GM04504 (cell line): ENCODE data around the gene RNF208.

Experiments
- DNase-seq: peaks from one replicate; pipeline ENCODE4 v3.0.0-alpha.2; 2012; ENCODE audit warnings: low read depth

Gene RNF208

DNA sequence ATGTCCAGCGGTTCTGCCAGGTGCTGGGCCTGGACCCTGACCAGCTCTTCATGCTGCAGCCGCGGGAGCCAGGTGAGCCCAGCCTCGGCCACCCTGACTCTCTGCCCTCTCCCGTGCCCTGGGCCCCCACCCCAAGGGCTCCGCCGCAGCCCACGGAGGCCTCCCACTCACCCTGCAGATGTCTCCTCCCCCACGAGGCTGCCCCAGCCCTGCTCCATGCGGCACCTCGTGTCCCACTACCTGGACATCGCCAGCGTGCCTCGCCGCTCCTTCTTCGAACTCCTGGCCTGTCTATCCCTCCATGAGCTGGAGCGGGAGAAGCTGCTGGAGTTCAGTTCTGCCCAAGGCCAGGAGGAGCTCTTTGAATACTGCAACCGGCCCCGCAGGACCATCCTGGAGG is 7.4 kb downstream of the RNF208 start:
- no peak for DNase-seq

DNA sequence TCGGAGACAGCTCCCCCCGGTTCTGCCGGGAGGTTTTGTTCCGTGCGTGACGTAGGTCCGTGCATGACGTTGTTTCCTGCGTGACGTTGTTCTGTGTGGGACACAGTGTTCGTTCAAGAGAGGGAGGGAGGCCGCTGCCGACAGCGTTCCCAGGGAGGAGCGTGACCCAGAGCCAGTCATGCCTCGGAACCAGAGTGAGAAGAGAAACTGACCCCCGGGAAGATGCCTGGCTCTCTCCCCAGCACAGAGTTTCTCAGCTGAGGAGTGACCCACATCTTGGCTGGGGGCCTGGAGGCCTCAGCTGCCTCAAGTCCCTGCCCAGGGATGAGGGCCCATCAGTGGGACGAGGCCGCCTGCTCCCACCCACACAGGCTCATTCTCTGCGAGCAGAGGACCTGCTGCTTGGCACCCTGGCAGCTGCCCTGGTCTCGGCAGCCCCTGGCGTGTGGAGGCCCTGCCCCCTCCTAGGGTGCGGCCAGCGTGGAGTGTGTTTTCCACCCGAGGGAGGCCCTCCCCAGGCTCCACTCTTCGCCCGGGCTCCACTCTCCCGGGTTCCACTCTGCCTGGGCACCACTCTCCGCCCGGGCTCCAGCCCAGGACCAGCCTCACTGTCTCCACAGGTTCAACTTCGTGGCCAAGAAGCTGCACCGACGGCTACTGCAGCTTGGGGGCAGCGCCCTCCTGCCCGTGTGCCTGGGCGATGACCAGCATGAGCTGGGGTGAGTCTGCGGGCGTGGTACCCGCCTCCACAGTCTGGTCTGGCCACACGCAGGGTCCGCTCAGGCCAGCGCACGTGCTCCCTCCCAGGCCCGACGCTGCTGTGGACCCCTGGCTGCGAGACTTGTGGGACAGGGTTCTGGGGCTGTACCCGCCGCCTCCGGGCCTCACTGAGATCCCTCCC is 8.6 kb downstream of the RNF208 start:
- DNase-seq: no peak

DNA sequence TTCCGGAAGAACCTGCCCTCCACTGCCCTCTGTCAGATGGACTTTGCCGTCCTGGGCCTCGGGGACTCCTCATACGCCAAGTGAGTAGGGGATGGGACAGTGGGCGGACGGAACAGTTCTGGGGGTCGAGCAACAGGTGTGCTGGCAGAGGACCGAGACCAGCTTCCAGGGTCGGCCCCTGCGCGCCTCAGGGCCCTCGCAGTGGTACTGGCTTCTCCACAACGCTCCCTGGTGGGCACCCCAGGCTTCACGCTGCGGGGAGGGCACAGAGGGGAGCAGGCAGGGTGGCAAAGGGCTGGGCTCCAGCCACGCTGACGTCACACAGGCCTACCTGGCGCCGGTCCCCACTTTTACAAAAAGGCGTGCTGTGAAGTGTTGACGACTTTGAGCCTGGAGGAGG is 9.5 kb downstream of the RNF208 start:
- DNase-seq: no peak

DNA sequence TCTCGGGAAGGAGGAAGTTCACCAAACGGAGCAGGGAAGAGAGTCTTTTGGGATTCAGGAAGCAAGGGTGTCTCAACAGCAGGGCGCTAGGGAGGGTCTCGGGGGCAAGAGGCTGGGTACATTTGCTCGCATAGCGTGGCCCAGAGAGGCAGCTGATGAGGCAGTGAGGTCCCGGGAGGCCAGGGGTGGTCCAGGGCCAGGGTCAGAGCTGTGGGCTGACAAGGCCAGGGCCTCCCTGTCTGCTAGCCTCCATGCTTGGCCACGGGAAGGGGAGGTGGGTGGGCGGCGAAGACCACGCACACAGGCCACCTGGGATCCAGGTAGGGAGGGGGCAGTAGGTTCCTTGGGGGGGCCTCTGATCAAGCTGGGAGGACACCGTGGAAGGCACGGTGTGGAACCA is 10.5 kb downstream of the RNF208 start:
- no peak for DNase-seq

DNA sequence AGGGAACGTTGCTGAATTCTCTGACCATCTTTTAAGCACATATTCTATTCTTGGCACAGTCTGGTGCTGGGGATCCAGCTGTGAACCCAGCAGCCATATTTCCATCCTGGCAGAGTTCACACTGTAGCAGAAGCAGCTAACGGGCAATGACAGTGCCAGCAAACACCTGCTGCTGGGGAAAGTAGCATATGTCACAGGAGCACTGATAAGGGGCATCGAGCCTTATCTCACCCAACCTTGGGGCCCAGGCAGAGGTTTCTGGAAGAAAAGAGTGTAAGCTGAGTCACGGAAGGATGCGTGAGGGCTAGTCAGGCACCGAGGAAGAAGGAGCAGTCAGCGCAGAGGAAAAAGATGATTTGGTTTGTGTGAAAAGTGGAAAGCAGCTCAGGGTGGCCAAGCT is 15.4 kb downstream of the RNF208 start:
- no peak for DNase-seq

DNA sequence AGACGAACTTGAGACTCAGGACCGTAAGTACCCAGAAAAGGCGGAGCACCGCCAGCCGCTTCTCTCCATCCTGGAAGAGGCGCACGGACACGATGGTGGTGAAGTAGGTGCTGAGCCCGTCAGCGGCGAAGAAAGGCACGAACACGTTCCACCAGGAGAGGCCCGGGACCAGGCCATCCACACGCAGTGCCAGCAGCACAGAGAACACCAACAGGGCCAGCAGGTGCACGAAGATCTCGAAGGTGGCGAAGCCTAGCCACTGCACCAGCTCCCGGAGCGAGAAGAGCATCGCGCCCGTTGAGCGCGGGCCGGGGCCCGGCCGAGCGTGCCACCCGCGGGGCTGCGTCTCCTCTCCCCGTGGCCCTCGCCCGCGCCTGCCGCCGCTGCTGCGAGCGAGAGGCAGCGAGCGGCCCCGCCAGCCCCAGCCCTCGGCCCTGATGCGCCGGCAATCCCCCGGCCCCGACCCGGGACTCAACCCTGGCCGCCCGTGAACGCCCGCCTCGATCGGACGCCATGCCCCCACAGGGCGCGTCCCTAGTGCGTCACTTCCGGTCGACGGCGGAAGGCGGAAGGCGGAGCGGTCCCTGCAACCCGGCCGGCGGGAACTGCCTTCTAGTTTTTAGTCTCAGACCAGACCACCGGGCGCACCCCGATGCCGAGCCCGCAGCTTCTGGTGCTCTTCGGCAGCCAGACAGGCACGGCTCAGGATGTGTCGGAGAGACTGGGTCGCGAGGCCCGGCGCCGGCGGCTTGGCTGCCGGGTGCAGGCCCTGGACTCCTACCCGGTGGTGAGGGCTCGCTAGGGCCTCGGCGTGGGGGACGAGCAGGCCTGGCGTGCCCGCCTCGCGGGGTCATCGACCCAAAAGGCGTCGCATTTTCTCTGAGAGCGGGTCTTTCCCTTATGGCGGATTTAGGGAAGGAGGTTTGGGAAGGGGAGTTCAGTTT is 16.6 kb downstream of the RNF208 start, which contains the start of the genes NDOR1 and TMEM203:
Gene NDOR1 (plus strand): TSS at position 575 of the 944 bp plus-strand sequence. CDS start 78 bp downstream, at position 653.
Gene TMEM203 (minus strand): TSS at position 523 of the 944 bp plus-strand sequence. CDS start 234 bp downstream, at position 289.
- peak; percentile 59 for DNase-seq

DNA sequence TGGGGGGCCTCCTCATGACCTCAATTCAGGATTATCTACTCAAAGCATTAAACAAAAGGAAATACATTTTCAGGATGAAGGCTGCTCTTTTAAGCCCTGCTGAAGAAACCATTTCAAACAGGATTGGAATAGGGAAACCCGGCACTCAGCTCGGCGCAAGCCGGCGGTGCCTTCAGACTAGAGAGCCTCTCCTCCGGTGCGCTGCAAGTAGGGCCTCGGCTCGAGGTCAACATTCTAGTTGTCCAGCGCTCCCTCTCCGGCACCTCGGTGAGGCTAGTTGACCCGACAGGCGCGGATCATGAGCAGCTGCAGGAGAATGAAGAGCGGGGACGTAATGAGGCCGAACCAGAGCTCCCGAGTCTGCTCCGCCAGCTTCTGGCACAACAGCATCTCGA is 17.3 kb downstream of the RNF208 start:
- DNase-seq: no peak

DNA sequence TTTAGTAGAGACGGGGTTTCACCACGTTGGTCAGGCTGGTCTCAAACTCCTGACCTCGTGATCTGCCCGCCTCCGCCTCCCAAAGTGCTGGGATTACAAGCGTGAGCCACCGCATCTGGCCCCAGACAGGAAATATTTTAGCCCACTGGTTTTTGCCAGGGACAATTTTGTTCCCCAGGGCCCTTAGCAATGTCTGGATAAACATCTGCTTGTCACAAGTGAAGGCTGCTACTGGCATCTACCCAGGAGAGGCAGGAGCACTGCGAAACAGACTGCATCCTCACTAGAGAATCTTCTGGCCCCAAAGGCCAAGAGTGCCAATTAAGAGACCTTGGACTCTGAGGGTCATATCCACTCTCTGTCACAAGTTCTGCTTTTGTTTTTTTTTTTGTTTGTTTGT is 19.1 kb downstream of the RNF208 start:
- no peak for DNase-seq

DNA sequence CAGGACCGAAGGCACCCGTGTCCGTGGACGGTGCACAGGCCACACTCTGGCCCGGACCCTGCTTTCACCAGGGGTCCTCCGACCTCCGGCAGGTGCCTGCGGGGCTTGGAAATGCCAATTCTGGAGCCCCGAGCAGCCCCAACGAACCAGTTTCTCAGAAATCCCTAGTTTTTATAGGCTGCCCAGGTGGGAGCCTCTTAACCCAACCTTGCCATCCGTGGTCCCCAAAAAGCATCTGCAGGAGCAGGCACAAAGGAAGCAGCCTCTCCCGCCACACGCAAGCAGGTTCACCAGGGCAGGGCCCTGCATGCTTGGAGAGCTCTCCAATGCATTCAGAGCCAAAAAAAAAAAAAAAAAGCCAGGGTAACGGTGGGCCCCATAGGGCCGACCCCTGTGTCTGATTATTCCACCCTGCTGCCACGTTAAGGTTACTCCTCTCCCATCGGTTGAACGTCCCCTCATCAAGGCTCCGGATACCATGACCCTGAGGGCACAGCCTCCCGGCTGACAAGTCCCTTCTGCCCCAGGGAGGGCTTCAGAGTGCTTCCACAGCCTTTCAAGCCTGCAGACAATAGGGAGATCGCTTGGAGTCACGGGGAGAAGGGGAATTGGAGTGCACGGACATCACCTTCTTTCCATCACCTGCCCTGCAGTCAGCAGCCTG is 20.7 kb downstream of the RNF208 start:
- DNase-seq: no peak

DNA sequence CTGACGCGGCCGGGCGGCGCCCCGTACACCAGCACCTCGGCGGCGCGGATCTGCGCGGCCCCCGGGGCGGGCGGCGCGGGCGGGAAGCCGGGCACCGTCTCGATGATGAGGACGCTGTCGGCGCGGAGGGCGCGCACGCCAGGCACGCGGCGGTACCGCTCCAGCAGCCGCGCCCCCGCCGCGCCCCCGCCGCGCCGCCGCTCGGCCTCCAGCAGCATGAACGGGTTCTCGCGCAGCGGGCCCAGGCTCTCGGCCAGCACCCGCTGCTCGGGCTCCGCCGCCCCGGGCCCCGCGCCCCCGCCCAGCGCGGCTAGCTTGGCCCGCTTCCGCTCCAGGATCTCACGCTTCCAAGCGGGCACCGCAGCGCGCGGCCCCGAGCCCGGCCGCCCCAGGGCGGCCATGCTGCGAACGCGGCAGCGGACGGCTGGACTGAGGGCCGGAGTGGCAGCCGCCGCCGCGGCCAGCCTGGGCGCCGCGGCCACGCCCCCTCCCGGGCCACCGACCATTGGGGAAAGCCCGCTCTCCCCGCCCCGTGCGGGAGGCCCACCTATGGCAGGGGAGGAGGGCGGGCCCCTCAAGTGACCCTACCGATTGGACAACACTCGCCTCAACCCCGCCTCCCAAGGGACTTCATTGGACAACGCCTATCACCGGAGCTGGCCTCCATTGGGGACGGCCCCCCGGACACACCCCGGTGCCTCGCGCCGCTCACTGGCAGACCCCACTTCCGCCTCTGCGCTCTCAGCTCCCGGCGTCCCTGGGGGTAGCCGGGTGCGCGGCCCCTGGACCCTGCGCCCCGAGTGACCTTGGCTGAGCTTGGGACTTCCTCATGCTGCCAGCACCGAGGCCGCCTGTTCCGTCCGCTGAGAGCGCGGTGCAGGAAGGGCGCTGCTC is 21.5 kb downstream of the RNF208 start, which contains the start of gene TPRN:
Gene TPRN (minus strand): TSS at position 431 of the 894 bp plus-strand sequence. CDS start 30 bp downstream, at position 401.
- DNase-seq: peak; percentile 98

DNA sequence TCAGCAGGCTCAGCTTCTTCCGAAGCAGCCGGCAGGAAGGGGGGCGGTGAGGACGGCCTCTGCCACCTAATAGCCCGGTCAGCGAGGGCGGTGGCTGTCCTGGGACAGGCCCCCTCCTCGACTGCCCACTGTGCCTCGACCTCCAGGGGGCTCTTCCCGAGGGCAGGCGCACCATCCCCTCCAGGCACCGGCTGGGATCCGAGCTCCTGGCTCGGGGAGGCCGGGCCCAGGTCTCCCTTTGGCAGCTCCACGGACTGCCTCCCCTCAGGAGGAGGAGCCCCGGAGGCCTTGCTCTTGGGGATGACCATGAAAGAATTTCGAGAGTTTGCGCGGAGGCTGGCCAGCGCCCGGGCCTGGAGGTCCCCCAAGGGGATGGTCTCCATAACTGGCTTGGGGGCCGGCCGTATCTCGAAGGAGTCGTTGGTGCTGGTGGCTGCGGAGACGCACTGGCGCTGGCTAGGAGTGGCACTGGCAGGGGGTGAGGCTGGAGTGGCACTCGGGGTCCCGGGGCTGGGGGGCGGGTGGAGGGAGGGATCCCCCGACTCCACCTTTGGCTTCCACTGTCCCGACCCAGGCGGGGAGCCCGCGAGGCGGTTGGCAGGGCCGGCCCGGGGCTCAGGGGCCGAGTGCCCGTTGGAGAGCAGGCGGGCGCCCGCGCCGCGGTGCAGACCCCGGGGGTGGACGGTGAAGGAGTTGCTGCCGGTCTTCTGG is 22.5 kb downstream of the RNF208 start:
- no peak for DNase-seq

DNA sequence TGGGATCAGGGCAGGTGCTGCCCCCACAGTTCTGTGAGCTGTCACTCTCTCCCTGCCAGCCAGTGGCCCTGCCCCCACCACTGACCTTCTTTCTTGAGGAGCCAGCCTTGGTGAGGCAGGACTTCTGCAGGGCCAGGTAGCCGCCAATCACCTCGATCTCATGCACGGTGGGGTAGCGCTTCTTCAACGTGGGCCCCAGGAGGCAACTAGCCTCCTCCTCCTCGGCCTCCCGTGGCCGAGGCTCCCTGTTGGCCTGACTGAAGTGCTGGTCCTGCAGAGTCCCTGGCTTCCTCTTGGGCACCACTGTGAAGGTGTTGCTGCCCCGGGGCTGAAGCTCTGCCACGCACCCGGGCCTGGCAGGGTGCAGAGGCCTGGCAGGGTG is 23.1 kb downstream of the RNF208 start:
- no peak for DNase-seq

DNA sequence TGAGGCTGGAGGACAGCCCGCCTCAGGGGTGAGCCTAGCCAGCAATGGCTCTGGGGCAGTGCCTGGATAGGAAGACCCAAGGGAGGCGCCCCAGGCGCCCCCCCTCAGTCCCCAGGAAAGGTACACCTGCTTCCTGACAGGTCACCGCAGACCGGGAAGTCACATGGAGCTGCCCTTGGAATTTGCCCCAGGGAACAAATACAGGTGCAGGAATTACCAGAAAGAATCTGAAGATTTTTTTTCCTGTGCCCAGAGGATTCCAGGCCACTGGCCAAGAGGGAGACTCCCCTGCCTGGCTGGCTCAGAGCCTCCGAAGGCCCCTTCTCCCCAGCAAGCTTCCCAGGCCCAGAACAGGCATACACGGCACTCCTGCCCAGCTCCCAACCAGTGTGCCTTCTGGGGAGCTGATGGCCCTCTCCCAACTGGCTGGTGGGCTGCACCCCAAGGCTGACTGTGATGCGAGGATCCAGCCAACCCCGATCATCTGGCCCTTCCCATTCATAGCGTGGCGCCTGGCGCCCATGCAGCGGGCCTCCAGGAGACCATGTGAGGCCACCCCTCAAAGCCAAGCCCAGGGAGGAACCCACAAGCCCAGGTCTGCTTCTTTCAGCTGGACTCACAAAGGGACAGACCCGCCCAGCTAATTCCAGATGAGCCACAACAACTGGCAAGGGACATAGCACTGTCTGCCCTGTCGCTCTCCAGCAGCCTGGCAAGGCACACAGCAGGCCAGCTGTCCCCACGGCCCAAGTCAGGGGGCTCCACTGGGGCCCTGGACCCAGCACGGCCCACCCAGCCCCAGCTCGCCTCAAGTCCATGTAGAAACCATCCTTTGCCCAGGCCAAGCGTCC is 23.8 kb downstream of the RNF208 start:
- DNase-seq: no peak

DNA sequence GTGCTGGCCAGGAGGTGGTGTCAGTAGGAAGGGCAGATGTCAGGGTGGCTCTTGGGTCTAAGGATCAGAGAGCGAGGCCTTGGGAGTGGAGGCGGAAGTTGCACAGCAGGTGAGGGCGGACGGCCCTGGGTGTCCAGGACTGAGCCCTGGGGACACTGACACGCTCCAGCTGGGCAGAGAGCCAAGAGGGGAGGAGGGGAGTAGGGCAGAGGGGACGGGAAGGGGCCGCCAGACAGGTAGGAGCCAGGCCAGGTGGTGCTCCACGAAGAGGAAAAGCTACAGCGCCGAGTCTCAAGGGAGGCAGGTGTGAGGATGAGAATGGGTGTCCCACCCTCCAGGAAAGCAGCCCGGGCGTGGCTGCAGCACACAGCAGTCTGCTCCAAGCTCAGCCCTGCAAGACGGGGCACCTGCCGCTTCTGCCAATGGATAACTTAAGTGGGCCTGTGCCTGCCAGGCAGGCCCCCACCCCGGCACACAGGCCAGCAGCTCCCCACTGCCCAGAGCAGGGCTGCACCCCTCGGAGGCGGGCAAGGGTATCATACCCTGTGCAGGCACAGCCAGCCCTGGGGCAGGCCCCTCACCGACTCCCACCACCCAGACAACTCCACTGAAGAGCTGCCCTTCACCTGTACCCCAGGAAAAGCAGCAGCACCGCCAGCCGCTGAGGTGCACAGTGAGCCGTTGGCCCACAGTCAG is 26.4 kb downstream of the RNF208 start:
- no peak for DNase-seq

DNA sequence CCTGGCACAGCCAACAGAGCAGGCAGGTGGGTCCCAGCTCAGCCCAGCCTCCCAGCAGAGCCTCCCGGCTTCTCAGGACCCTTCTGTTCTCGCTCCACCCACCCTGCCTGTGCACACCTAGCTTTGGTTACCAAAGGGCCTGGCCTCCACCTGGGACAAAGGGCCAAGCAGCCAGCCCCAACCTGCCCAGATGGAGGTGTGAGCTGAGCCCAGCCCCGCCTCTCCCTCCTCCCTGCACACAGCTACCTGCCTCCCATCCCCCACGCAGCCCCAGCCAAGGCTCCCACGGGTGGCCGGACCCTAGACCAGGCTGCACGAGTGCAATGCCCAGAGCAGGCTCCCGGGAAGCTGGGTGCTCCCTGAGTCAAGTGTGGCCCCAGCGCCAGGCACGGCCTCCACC is 27.1 kb downstream of the RNF208 start:
- DNase-seq: no peak

DNA sequence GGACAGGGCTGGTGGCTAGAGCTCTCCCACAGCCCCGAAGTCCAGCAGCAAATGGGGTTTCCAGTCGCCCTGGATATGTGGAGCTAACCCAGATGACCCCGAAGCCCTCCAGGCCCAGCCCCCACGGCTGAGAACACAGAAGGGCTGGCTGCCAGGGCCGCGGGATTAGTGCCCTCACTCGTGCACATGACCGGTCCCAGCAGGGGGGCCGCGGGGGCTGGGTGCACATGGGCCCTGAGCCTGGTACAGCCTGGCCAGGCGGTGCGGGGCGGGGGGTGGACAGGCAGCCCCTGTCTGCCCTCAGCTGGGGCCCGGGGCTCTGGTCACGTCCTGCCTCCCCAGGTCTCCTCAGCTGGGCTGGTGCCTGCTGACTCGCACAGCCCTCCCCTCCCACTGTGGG is 27.7 kb downstream of the RNF208 start:
- no peak for DNase-seq

DNA sequence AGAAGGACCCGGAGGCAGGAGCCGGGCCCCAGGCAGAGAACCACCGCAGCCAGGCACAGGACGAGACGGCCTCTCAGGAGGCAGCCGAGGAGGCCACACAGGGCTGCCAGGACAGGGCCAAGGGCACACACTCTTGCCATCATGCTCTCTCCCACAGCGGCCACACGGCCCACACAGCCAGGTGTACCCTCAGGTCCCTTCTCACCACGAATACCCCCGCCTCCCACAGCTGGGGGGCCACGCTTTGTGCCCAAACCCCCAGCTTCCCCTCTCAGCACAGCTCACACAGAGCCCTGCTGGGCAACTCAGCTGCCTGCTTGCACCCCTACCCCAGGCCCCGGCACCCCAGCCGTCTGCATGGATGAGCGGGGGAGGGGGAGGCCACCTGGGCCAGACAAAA is 28.3 kb downstream of the RNF208 start:
- DNase-seq: no peak

DNA sequence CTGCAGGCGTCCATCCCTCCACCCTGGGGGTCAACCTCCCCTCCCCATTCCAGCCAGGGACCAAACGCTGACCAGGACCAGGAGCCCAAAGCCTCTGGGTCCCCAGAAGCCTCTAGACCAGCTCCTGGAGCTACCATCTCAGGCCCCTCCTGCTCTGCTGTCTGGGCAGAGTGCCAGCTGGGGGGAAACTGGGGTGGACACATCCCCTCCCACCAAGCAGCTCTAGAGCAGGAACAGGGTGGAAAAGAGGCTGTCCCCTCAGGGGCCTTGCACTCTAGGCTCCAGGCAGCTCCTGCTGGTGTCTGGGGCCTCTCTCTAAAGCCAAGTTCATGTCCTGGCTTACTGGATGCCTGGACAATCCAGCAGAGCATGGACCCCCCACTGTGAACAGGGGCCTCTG is 29.2 kb downstream of the RNF208 start:
- no peak for DNase-seq

DNA sequence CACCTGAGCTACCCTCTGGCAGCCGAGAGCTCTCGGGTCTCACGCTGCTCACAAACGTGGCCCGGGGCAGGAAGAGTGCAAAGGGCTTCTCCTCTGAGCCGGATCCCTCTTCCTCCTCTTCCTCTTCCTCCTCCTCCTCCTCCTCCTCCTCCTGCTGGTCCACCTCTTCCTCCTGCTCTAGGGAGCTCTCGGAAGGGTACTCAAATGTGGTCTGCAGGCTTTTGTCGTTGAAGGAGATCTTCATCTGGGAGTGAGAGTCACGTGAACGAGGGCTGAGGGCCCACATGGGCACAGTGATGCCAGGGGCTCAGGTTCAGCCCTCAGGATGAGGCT is 29.6 kb downstream of the RNF208 start:
- DNase-seq: no peak
